SIG-M5 treated with dmso at 0.1 percent for 504 hours (cell line): ENCODE measurements around the gene RBPMS2.
"Not testable (repeated sequence)": the region's sequence is repeated elsewhere in the genome, so short reads cannot be mapped to it uniquely, and the experiment has no call there.

Experiments
- DNase-seq: peaks from one replicate; lab custom pipeline; 2025; ENCODE audit not compliant: unreplicated experiment; lab: John Stamatoyannopoulos, UW

The RBPMS2 gene

GRCh38 chr15:64775551-64776401 is at the start of gene RBPMS2:
TSS of gene RBPMS2 (minus strand) at chr15:64775589. CDS start at chr15:64775319, 270 bp downstream.
- no peak for DNase-seq

- DNase-seq, result no peak
Observed at GRCh38 chr15:64824929-64825430, 49.6 kb upstream of the RBPMS2 start.

GRCh38 chr15:64816452-64816851 is 41.1 kb upstream of the RBPMS2 start:
- DNase-seq, result no peak

DNA sequence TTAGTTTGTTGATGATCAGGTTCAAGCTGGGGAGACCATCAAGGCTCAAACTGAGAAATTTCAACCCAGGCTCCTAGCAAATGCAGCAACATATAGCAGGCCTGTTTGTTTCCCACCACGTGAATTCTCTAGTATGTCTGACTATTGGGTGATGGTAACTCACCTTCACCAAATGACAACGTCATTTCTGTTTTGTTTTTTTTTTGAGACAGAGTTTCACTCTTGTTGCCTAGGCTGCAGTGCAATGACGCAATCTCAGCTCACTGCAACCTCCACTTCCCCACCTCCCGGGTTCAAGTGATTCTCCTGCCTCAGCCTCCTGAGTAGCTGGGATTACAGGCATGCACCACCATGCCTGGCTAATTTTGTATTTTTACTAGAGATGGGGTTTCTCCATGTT is 39.6 kb upstream of the RBPMS2 start:
- peak; percentile 17 for DNase-seq

- DNase-seq, result not testable (repeated sequence)
Observed at GRCh38 chr15:64814283-64814682, 38.9 kb upstream of the RBPMS2 start.

- DNase-seq, result no peak
Observed at GRCh38 chr15:64813075-64813474, 37.7 kb upstream of the RBPMS2 start.

DNA sequence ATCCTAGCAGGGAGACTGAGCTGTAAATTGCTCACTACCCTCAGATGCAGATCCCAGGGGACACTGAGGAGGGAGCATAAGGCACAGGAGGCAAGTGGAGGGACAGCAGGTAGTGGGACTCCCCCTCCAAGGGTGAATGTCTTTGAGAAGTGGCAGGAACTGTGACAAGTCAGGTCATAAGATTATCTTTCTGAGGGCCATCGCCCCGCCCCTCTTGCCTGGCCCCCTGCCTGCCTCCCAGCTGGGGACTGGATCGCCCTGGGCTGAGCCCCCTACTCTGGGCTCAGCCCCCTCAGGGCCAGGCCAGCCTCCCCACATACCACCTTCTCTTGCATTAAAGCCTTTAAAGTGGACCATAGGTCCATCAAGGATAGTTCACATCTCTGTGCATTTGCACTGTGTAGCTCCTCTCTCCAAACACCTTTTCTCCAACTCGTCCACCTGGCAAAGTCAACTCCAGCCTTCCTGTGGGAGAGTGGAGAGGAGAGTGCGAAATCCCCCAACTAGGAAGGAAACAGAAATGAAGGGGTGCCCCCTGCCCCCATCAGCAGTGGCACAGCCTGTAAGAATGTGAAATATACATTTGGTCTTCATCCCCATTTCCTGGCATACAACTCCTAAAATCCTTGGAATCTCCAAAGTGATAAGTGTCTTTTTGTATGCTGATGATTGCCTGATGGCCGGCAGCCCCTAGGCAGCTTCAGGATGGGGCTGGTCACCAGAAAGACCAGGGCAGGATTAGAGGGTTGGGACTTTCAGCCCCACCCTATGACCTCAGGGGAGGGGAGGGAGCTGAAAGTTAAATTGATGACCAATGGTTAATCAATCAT is 35.3 kb upstream of the RBPMS2 start:
- no peak for DNase-seq

GRCh38 chr15:64809649-64810496 is 34.5 kb upstream of the RBPMS2 start:
- peak; percentile 43 for DNase-seq

DNA sequence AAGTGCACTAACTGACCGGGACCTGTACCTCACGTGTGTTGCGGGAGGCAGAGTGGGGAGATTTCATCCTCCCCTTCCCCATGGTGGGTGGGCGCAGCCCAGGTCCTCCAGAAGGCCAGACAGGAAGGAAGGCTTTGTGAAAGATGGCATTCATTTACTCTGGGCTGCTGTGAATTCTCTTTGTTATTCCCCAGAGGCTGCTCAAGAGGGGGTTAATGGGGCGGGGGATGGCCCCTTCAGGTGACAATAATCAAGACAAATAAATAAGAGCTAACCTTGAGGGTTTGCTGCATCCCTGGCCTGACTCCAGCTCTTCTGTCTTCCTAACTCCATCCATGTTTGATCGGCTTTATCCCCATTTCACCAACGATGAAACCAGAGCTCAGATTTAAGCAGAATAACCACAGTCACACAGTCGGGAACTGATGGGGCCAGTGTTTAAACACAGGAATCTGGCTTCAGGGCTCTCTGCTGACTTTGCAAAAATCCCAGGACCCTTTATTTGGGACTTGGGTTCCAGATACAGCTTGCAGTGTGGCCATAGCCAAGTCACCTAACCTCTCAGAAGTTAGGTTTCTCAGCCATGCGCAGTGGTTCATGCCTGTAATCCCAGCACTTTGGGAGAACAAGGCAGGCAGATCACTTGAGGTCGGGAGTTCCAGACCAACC is 33.5 kb upstream of the RBPMS2 start:
- no peak for DNase-seq

GRCh38 chr15:64807751-64808222 is 32.4 kb upstream of the RBPMS2 start:
- DNase-seq, result no peak

DNA sequence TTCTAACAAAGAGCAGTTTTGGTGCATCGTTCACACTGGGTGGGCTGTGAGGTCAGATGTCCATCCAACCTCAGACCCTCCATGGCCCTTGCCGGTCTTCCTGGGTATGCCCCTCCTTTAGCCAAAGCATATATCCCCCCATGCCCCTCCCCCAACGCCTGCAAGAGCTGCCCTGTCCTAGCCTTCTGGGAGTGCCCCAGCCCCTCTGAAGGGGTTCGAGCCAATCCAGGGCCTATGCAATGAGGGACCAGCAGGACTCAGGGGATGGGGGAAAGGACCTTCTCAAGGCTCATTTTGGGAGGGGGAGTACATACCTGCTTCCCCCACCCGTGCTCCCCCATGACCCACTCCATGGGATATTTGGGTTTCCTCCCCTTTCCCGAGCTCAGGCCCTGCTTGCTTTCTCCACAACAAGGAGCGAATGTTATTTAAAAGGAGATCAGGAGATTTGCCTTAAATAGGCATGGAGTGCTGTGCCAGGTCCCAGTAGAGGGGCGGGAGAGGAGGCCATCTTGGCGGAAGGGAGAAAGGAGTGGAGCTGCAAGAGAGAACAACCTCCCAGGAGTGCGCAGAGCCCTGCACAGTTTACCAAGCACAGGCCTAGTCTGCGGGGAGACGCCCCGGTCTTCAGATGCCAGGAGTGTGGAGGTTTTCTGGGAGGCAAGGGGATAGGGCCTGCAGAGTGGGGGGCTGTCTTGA is 31.8 kb upstream of the RBPMS2 start:
- no peak for DNase-seq

GRCh38 chr15:64806509-64806908 is 31.1 kb upstream of the RBPMS2 start:
- DNase-seq, result no peak

DNA sequence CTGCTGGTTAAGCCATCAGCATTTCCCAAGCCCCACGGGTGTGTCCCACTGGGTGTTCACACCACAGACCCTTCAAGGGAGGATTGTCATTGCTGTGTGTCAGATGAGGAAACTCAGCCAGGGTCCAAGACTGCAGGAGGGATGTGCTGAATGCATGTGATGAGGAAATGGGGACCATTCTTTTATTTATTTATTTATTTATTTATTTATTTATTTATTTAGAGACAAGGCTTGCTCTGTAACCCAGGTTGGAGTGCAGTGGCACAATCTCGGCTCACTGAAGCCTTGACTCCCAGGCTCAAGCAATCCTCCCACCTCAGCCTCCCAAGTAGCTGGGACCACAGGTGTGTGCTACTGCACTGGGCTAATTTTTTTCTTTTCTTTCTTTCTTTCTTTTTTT is 29.2 kb upstream of the RBPMS2 start:
- DNase-seq, result no peak

DNA sequence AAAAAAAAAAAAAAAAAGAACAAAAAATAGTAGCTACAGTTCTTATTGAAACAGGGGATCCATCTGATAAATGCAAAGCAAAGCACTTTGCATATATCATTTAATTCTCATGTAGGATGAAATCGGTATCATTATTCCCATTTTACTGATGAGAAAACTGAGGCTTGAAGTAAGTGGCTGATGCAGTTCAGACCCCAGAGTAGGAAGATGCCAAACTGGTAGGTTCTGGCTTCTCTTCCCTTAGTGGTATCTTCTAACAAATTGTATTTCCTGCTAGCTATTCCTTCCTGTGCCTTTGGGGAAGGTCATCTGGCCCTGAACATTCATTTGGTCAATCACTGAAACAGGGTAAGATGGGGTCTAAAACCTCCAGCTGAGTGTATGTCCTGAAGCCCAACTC is 28.1 kb upstream of the RBPMS2 start:
- no peak for DNase-seq

DNA sequence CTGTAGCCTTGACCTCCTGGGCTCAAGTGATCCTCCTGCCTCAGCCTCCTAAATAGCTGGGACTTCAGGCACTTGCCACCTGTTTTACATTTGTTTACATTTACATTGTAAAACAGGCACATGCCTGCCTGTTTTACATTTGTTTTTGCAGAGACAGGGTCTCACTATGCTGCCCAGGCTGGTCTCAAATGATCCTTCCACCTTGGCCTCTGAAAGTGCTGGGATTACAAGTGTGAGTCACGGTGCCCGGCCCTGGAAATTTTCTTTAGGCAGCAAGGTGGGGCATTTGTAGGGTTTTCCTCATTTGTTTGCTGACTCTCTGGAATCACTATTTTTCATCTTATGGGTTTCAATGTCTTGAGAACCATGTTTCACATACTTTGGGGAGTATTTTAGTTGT is 25.1 kb upstream of the RBPMS2 start:
- DNase-seq, result no peak

GRCh38 chr15:64798905-64799304 is 23.5 kb upstream of the RBPMS2 start:
- DNase-seq, result not testable (repeated sequence)

- not testable (repeated sequence) for DNase-seq
Observed at GRCh38 chr15:64795921-64796320, 20.5 kb upstream of the RBPMS2 start.

- not testable (repeated sequence) for DNase-seq
Observed at GRCh38 chr15:64795299-64795698, 19.9 kb upstream of the RBPMS2 start.

- DNase-seq, result no peak
Observed at GRCh38 chr15:64792282-64792681, 16.9 kb upstream of the RBPMS2 start.

DNA sequence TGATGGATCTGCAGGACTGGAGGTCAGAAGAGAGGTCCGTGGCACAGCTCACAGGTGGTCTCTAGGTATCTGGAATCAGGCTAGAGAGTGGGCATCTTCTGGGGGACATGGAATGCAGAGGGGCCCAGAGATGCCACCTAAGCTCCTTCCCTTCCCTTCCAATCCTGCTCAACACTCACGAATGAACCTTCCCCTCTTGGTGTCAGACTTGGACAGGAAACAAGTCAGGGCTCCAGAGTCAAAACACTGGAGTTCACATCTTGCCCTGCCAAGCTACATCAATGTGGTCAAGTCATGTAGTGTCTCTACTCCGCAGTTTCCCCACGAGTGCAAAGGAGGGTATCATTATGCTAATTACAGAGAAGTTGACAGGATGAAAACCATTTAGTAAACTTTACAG is 16.0 kb upstream of the RBPMS2 start:
- DNase-seq, result no peak
